IPS-11a (cell line): ENCODE measurements around the gene CLDN19.

Source experiments
- H3K4me3 ChIP-seq: one replicate; pipeline ENCODE4 v1.5.1; 2013; ENCODE audit warnings: low read depth, low read length, control low read depth

CLDN19 gene

GRCh38 chr1:42739753-42740700 is at the start of gene CLDN19:
Gene CLDN19, minus strand, starts transcription at chr1:42740236. Its CDS starts 173 bp downstream, at chr1:42740063.
- H3K4me3 ChIP-seq = no peak within 1 kb of the TSS

GRCh38 chr1:42788021-42788420 is 48.0 kb upstream of the CLDN19 start:
- no peak overlapping the region for H3K4me3 ChIP-seq

DNA sequence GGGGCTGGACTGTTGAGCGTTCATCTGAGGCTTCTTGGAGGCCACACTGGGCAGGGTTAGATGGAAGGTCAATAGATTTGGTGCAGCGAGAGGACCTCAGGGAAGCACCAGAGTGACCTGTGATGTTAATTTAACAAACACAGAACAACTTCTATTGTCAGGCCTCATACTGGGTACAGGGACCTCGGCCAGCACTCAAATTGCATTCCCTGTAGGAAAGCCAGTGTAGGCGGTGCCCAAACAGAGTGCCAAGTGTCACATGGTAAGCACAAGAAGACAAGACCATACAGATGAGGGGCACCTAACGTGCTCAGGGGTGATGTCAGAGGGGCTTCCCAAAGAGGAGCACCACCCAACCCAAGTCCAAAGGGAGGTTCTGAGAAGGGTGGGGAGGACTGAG is 46.1 kb upstream of the CLDN19 start:
- H3K4me3 ChIP-seq = no peak overlapping the region

DNA sequence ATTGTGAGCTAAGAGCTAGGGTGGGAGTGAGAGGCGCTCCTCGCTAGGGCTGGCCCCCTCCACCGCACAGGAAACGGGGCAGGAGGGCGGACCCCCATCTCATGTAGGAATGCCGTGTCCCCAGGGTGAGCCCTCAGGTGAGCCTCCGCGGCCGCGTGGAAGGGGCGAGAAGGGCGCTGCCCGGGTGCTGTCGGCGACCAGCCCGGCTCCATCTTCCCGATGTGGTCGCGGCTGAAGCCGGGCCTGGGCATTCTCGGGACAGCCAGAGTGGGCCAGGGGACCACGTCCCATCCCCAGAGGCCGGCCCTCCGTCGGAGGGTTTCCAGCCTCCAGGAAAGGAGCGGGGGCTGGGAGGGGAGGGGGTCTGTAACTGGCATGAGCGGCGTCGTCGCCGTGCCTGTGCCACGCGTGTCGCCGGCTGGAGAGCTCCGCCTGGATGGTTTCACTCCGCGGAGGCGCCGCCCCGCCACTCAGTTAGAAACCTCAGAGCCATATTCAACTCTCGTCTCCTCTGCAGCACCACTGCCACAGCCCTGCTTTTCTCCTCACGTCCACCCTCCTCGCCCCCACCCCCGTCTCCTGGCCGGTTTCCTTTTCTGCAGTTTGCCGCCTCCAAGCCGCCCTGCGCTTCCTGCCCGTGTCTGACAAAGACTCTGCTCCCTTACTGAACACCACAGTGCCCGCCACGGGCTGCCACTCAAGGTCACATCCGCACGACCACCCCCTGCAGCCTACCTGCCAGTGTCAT is 45.1 kb upstream of the CLDN19 start, which contains the start of gene TMEM269:
Gene TMEM269, plus strand, starts transcription at position 46 of the 748 bp plus-strand sequence. CDS start 4,903 bp downstream, outside the sequence.
- no peak within 1 kb of the TSS for H3K4me3 ChIP-seq

DNA sequence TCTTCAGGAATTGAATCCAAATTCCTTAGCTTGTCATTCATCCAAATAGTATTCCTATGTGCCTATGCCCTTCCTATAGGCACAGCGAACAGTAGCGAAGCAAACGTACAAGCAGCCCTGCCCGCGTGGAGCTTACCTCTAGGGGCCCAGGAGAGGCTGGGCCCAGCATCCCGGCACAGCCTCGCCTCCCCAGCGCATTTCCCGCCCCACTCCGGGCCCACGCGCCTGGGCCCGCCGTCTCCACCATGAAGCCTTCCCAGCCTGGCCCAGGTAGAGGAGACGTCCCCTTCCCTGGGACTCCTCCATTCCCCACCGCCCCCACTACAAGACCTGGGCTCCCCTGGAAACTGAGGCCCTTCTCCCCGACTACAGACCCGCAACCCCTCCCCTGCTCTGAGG is 44.5 kb upstream of the CLDN19 start:
- no peak overlapping the region for H3K4me3 ChIP-seq

DNA sequence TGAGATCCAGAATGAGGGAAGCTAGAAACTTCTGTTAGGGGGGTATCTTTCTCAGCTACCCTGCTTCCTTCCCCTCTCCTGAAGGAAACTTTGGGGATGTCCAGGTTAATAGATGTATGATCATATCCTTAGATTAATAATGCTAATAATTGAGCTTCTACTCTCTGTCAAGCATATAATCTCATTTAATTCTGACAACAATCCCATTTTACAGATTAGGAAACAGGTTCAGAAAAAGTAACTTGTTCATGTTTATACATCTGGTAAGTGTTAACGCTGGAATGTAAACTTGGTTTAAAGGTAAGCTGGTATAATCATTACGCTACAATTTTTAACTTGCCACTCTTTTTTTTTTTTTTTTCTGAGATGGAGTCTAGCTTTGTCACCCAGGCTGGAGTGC is 43.1 kb upstream of the CLDN19 start:
- no peak overlapping the region for H3K4me3 ChIP-seq

DNA sequence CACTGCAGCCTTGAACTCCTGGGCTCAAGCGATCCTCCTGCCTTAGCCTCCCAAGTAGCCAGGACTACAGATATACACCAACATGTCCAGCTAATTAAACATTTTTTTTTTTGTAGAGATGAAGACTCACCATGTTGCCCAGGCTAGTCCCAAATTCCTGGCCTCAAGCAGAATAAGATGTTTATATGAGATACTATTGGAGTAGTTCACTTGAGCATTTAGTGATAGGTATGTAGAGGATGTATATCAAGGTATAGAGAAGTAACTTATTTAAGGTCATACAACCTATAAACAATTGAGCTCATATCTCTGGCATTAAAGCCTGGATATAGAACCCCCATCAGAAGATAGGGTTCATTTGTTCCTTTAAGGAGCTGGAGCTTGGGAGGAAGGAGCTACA is 40.1 kb upstream of the CLDN19 start:
- no peak overlapping the region for H3K4me3 ChIP-seq

- H3K4me3 ChIP-seq = no peak overlapping the region
These were observed 39.7 kb upstream of the CLDN19 start for GRCh38 chr1:42779725-42780124.

DNA sequence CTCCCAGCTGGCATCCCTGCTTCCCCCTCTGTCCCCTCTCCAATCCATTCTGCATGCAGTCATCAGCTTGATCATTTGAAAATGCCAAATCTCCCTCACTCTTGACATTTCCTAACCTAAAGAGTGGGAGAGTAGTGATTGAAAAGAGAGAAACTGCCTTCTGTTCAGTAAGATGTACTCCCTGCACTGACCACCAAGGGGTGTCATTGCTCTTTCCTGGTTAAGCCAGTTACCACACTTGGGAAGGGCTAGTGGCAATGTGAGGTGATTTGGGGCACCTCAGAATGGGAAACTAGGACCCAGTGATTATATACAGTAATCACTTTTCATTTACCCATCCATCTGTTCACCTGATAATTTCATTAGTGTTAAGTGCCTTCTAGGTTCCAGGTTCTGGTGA is 37.8 kb upstream of the CLDN19 start:
- no peak overlapping the region for H3K4me3 ChIP-seq

DNA sequence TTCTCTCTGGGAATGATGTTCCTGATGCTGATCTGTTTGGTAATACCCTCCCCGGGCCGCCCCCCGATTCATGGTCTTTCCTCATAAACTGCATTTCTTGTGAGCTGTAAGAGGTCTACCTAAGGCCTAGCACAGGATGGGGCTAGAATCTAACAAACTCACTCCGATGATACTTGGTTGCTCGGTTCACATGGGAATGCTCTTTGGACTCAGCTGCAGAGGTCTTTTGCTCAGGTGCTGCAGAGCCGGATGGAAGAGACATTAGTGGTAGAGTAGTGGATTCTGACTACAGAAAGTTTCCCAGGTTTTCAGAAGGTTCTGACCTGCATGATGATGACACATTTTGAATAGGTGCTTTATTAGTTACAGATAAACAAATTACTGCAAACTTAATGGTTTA is 36.5 kb upstream of the CLDN19 start:
- no peak overlapping the region for H3K4me3 ChIP-seq

- no peak overlapping the region for H3K4me3 ChIP-seq
These were observed 35.0 kb upstream of the CLDN19 start for GRCh38 chr1:42774928-42775526.

DNA sequence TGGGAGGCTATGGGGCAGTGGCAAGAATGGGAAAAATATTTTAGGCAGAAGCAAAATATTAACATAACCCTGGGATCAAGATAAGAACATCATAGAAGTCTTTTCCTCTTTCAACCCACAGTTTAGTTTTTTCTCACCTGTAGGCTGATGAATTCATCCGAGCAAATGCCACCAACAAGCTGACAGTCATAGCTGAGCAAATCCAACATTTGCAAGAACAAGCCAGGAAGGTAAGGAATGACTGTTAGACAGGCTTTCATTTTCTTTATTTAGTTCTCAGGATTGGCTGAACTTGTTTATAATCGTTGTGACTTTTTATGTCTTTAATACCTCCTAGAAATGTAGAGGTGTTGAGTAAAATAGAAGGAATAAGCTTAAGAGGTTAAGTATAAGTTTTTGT is 33.4 kb upstream of the CLDN19 start:
- H3K4me3 ChIP-seq = no peak overlapping the region

DNA sequence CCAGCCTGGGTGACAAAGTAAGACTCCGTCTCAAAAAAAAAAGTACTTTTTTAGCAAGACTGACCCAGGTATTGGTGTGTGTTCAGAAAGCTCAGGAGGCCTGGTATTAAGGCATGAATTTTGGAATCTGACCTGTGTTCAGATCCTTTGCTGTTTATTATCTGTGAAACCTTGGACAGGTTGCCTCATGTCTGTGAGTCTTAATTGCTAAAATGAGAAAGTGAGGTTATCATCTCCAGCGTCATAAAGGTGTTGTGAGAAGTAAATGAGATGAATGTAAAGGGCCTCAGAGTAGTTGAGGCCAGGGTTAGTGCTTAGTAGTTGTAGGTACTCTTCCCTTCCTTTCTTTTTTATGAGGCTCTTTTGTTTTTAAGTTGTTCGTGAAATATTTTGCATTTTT is 29.8 kb upstream of the CLDN19 start:
- H3K4me3 ChIP-seq = no peak overlapping the region

- peak overlapping the region; percentile 94 for H3K4me3 ChIP-seq
These were observed 28.1 kb upstream of the CLDN19 start for GRCh38 chr1:42768172-42768571.

DNA sequence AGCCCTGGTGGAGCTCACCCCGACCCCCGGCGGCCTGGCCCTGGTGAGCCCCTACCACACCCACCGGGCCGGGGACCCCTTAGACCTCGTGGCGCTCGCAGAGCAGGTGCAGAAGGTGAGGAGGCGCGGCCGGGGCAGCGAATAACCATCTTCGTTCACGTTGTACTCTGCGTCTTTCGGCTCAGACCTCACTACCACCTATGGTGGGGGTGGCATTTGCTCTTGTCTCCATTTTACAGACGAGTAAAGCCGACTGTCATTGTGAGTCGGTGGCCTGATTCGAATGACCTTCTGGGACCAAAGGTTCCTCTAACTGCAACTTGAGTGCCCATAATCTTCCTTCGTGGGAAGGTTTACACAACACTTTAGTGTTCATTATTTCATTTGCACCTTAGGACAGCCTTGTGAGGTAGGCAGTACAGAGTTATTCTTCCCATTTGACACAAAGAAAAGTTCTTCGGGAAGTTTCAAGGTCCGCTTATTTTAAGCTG is 27.5 kb upstream of the CLDN19 start:
- H3K4me3 ChIP-seq = peak overlapping the region; percentile 94

DNA sequence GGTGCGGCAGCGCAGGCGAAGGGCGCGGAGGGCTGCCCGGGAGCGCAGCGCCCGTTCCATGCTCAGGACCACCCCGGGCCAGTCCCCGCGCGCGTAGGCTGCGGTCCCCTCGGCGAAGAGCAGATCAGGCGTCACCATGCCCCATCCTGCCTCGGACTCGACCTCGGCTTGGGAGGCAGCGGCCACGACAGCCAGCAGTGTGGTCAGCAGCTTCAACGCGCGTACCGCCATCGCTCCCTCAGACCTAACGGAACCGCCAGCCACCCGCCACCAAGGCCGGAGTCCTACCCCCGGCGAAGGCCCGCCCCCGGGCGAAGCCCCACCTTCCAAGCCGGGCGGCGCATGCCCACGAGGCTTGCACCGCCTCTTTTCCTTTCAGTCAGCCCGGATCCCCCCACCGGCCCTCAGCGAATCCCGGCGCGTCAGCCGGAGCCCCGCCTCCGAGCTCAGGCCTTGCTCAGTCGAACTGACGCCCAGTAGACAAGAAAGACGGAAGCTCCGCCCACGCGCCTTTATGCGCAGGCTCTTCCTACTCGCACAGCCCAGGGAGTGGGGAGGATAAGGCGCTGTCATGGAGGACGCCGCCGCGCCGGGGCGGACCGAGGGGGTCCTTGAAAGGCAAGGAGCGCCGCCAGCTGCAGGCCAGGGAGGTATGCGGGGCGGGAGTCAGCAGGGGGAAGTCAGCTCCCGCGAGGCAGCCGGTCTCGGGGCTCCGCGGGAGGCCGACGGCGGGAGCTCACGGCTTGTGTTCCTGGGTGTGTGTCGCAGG is 26.9 kb upstream of the CLDN19 start, which contains the start of the genes C1orf50 and P3H1:
Gene C1orf50, plus strand, starts transcription at position 509 of the 769 bp plus-strand sequence. Its CDS starts 63 bp downstream, at position 572.
Gene P3H1, minus strand, starts transcription at position 288 of the 769 bp plus-strand sequence. Its CDS starts 57 bp downstream, at position 231.
- H3K4me3 ChIP-seq = peak within 1 kb of the TSS; percentile 94

- peak overlapping the region; percentile 94 for H3K4me3 ChIP-seq
These were observed 26.1 kb upstream of the CLDN19 start for GRCh38 chr1:42765832-42766740.

GRCh38 chr1:42765269-42765668 is 25.2 kb upstream of the CLDN19 start:
- peak overlapping the region; percentile 14 for H3K4me3 ChIP-seq

- H3K4me3 ChIP-seq = no peak overlapping the region
These were observed 22.2 kb upstream of the CLDN19 start for GRCh38 chr1:42762269-42762668.
